Measurements from ENCODE around the gene PIP4K2A. TPM values are rescaled to one million over a fixed set of nuclear protein-coding genes. Genes with fewer than 3 reads are reported as not detected.
"Not testable (repeated sequence)": the region's sequence is repeated elsewhere in the genome, so short reads cannot be mapped to it uniquely, and the experiment has no call there.

Gene PIP4K2A
- total and polyA plus RNA-seq, 4 donors, result 7.3 to 42.2 (median 27.6) TPM

- H3K4me1 ChIP-seq (ENCODE audit: control insufficient read depth in 5 of 5, insufficient read depth in 5 of 5, low read length in 5 of 5), result peaks cover 0 to 19% (median 6%) of the 10 kb centered on the region in 5 donors
These were observed 21.0 kb downstream of the PIP4K2A start for GRCh38 chr10:22693371-22693784.

GRCh38 chr10:22692119-22692518 is 22.3 kb downstream of the PIP4K2A start:
- DNase-seq, result not testable (repeated sequence)
- peaks cover 0 to 10% (median 5%) of the 10 kb centered on the region in 5 donors for H3K4me1 ChIP-seq (ENCODE audit: control insufficient read depth in 5 of 5, insufficient read depth in 5 of 5, low read length in 5 of 5)
- WGBS, 2 donors, result 96 to 99% methylated on average over 5 of the region's 5 CpGs

More at GRCh38 chr10:22693371-22693784, 21.0 kb downstream of the PIP4K2A start:
- no peak overlapping the region for H3K9ac ChIP-seq (ENCODE audit: insufficient read depth in 1 of 2, low read length in 2 of 2)
- H3K9me3 ChIP-seq (ENCODE audit: control insufficient read depth in 4 of 4, insufficient read depth in 3 of 4, low read length in 3 of 4), result no peaks in the 10 kb centered on the region
- 65 to 71% methylated on average over 5 of the region's 5 CpGs for WGBS, 2 donors
- no peak overlapping the region for H3K27ac ChIP-seq (ENCODE audit: low read depth in 1 of 2, low read length in 1 of 2)
- DNase-seq (no peak), ATAC-seq (ENCODE audit: insufficient read depth, low FRiP score) (peak; percentile 68)
- H3K36me3 ChIP-seq (ENCODE audit: control insufficient read depth in 4 of 4, insufficient read depth in 4 of 4, low read length in 4 of 4), result no peaks in the 10 kb centered on the region
- H3K27me3 ChIP-seq (ENCODE audit: control insufficient read depth in 3 of 3, insufficient read depth in 3 of 3, low read length in 2 of 3), result no peaks in the 10 kb centered on the region
- H3K4me3 ChIP-seq, result no peak overlapping the region
- TF ChIP-seq CTCF (IDR thresholded peaks at IDR 0.05; ENCODE audit: control extremely low read depth, extremely low read depth), result no peak

GRCh38 chr10:22690614-22691431 is 23.6 kb downstream of the PIP4K2A start:
- 68 to 73% methylated on average over 9 of the region's 9 CpGs for WGBS, 2 donors
- H3K4me3 ChIP-seq, result no peak overlapping the region
- H3K27ac ChIP-seq (ENCODE audit: low read depth in 1 of 2, low read length in 1 of 2), result no peak overlapping the region
- no peaks in the 10 kb centered on the region for H3K27me3 ChIP-seq (ENCODE audit: control insufficient read depth in 3 of 3, insufficient read depth in 3 of 3, low read length in 2 of 3)
- H3K36me3 ChIP-seq (ENCODE audit: control insufficient read depth in 4 of 4, insufficient read depth in 4 of 4, low read length in 4 of 4), result no peaks in the 10 kb centered on the region
- DNase-seq, result peak; percentile 30 to 90 (median 84)
- no peak overlapping the region for H3K9ac ChIP-seq (ENCODE audit: insufficient read depth in 1 of 2, low read length in 2 of 2)
- ATAC-seq (ENCODE audit: insufficient read depth, low FRiP score), result no peak
- H3K4me1 ChIP-seq (ENCODE audit: control insufficient read depth in 5 of 5, insufficient read depth in 5 of 5, low read length in 5 of 5), result peaks cover 0 to 9% (median 6%) of the 10 kb centered on the region in 5 donors
- TF ChIP-seq CTCF (IDR thresholded peaks at IDR 0.05; ENCODE audit: control extremely low read depth, extremely low read depth), result no peak
- no peaks in the 10 kb centered on the region for H3K9me3 ChIP-seq (ENCODE audit: control insufficient read depth in 4 of 4, insufficient read depth in 3 of 4, low read length in 3 of 4)

More at GRCh38 chr10:22692119-22692518, 22.3 kb downstream of the PIP4K2A start:
- ATAC-seq (ENCODE audit: insufficient read depth, low FRiP score); H3K27me3 ChIP-seq (ENCODE audit: control insufficient read depth in 3 of 3, insufficient read depth in 3 of 3, low read length in 2 of 3); H3K9ac ChIP-seq (ENCODE audit: insufficient read depth in 1 of 2, low read length in 2 of 2); H3K36me3 ChIP-seq (ENCODE audit: control insufficient read depth in 4 of 4, insufficient read depth in 4 of 4, low read length in 4 of 4); H3K9me3 ChIP-seq (ENCODE audit: control insufficient read depth in 4 of 4, insufficient read depth in 3 of 4, low read length in 3 of 4); H3K27ac ChIP-seq (ENCODE audit: low read depth in 1 of 2, low read length in 1 of 2); H3K4me3 ChIP-seq: not testable (repeated sequence)

- no peak for TF ChIP-seq CTCF (IDR thresholded peaks at IDR 0.05; ENCODE audit: control extremely low read depth, extremely low read depth)
- Histone ChIP-seq H3K27ac (ENCODE audit: low read depth in 1 of 2, low read length in 1 of 2) (no peak overlapping the region), H3K4me1 (ENCODE audit: control insufficient read depth in 5 of 5, insufficient read depth in 5 of 5, low read length in 5 of 5) (peaks cover 0 to 10% (median 9%) of the 10 kb centered on the region in 5 donors), H3K27me3 (ENCODE audit: control insufficient read depth in 3 of 3, insufficient read depth in 3 of 3, low read length in 2 of 3) (no peaks in the 10 kb centered on the region), H3K9ac (ENCODE audit: insufficient read depth in 1 of 2, low read length in 2 of 2) (no peak overlapping the region), H3K4me3 (no peak overlapping the region), H3K9me3 (ENCODE audit: control insufficient read depth in 4 of 4, insufficient read depth in 3 of 4, low read length in 3 of 4) (no peaks in the 10 kb centered on the region), H3K36me3 (ENCODE audit: control insufficient read depth in 4 of 4, insufficient read depth in 4 of 4, low read length in 4 of 4) (no peaks in the 10 kb centered on the region)
- DNase-seq, result no peak
- 91 to 99% methylated on average over 2 of the region's 2 CpGs for WGBS, 2 donors
- ATAC-seq (ENCODE audit: insufficient read depth, low FRiP score), result no peak
These were observed 24.2 kb downstream of the PIP4K2A start for GRCh38 chr10:22690158-22690557.

All from lung (tissue), 12 donors.